KG1 (cell line): ENCODE results near the gene ZMYND8.
"Not testable (repeated sequence)": the region's sequence is repeated elsewhere in the genome, so short reads cannot be mapped to it uniquely, and the experiment has no call there.

Experiments used
- DNase-seq: peaks from one replicate; lab custom pipeline; 2025; lab: John Stamatoyannopoulos, UW

The ZMYND8 gene

DNA sequence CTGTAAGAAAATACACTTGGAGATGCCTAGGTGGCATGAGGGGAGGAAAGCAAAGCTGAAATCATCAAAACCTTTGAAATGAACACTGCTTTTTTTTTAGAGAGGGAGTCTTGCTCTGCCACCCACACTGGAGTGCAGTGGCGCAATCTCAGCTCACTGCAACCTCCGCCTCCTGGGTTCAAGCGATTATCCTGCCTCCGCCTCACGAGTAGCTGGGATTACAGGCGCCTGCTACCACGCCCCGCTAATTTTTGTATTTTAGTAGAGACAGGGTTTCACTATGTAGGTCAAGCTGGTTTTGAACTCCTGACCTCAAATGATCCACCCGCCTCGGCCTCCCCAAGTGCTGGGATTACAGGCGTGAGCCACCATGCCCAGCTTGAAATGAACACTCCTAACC is 111.3 kb downstream of the ZMYND8 start:
- DNase-seq, result not testable (repeated sequence)

DNA sequence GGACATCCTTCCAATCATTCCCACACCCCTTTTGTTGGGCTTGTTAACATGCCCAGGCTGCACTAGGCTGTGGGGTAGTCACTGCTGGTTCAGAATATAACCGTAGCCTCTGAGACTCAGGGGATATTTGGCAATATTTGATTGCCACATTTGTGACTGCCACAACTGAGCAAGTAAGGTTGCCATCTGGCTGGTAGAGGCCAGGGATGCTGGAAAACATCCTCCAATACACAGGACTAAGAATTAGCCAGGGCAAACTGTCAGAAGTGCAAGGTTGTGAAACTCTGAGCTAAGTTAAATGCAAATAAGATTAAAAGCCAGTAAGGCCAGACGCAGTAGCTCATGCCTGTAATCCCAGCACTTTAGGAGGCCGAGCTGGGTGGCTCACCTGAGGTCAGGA is 112.0 kb downstream of the ZMYND8 start:
- no peak for DNase-seq

DNA sequence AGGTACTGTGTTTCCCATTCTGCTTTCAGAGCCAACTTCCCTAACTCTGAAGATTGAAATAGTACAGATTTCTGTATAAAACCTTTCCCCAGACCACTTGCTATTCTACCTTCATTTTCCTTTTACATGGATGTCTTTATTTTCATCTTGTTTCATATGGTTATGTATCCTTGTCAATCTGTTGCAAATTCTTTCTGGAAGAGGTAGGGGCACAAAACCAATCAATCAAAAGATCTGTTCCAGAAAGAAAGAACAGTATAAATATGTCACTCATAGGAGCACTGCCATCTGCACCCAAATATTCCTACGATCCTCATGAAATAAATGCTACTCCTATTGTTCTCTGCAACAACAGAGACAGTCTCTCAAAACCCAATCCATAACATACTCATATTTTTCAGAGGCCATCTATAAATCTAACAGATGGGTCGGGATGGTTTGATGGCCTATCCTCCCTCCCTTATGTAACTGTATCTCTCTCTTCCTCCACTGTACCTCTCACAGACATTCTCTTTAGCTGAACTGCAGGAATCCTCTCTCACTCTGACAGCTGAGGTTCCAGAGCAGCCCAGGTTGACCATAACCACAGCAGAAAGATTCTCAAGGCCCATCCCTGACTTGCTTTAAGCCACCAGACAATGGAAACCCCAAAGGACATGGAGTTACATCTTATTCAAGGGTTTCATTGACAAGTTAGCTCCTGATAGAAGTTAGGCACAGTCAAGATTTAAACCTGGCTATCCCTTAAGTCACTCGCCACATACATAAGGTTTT is 112.8 kb downstream of the ZMYND8 start:
- DNase-seq, result no peak

DNA sequence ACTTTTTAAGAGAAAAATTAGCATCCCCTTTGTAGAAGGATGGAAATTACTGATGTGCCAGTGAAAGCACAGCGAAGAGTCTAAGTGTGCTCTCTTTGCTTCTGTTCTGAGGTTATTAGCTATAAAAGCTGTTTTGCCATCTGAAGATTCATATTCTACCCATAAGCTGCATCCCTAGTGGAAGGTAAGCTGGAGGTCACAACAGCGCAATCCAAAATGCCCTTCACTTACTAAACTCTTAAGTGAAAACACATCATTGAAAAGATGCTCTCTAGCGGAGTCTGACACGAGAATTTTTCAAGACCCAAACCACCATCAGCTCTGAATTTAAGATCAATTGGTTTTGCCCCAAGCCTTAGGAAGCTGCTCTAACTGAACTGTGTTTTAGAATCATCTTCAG is 113.5 kb downstream of the ZMYND8 start:
- DNase-seq, result no peak

DNA sequence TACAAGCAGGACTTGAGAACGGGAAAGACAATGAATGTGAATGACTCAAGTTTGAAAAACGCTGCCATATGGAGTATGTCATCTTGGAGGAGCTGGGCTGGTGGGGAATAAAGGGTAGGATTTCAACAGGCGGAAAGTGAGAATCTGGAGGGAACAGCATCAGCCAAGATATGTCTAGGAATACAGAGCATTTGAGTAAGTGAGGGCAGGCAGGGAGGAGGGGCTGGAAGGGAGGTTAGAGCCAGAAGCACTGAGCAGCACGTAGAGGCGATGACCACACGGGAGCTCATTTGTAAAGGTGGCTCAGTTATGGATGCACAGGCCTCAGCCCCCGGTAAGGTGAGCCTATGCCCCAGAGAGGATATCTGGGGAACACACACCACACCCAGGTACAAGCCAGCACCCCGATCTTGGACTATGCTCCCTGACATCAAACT is 115.1 kb downstream of the ZMYND8 start:
- no peak for DNase-seq

DNA sequence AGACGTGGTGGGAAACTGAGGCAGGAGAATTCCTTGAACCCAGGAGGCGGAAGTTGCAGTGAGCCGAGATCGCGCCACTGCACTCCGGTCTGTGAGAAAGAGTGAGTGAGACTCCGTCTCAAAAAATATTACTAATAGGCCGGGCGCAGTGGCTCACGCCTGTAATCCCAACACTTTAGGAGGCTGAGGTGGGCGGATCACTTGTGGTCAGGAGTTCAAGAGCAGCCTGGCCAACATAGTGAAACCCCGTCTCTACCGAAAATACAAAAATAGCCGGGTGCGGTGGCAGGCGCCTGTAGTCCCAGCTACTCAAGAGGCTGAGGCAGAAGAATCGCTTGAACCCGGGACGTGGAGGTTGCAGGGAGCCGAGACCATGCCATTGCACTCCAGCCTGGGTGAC is 116.4 kb downstream of the ZMYND8 start:
- DNase-seq, result not testable (repeated sequence)

DNA sequence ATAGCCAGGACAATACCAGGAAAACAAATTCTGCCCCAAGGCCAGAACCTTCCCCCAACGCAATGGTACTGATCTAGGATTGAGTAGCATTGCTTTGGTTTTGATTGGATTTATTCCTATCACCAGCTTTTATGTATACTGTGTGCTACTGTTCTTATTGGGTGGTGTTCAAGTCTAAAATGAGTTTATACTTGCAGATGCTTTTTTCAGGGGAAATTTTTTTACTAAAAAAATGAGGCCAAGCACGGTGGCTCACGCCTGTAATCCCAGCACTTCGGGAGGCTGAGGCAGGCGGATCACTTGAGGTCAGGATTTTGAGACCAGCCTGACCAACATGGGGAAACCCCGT is 116.8 kb downstream of the ZMYND8 start:
- no peak for DNase-seq

DNA sequence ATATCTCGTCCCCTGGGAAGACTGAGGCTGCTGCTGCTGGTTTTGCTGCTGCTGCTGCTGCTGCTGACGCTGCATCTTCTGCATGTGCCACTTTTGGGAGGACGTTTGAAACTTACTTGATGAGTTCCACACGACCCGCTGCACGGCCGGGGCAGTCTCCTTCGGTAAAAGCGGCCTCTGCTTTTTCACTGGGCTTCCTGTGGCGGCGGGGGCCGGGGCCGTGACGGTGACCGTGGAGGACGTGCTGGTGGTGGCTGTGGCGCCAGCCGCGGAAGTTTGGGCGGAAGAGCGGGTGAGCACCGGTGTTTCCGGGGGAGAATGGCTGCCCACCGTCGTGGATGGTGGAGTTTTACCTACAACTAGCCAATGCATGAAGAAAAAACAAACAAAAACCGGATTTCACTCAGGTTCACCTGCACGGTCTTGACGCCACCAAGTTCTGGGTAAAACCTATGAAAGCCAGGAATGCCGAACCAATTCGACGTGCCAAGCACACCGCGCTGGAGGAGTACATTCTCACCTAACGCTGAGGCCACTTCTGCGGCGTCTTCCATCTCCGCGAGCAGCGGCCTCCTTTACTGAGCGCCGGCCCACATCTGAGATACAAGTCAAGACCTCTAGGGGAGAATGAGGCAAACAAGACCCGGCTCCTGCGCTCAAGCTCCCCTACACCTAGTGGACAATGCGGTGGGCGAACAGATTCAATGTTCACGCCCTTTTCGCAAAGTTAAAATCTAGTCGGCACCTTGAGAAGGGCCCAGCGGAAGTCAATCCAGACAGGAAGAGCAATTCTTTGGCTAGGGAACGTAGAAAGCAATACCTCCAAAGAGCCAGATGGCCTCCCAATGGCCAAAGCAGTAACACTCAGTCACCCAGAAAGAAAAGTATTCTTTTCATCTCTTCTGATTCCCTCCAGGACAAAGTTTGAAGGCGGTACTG is 117.5 kb downstream of the ZMYND8 start:
- no peak for DNase-seq

DNA sequence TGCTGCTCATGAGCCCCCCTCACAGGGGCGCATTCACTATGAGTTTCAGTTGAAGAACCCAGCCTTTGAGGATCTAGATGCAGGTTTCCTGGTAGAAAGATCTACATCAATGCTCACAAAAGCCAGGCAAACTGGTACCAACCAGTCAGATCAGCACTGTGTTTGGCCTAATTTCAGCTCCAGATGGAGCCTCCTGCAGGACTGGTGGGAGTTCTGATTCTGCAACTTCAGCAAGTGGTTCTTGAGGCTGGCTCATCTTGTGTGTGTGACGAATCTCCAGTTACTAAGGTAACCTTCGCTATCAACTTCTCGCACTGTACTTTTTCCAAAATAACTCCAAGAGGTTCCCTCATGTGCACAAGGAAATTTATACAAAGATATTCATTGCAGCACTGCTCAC is 118.8 kb downstream of the ZMYND8 start:
- DNase-seq, result no peak

DNA sequence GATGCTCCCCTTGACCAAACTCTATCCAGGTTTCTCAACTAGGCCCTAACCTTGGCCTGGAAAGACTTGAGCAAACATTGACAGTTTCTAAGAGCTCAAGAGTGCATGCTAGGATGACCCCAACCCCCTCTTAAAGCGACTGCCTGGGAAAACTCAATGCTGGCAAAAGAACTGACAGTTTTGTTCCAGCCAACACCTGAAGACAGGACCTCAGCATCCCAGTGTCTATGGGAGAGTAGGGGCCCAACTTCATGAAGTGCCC is 119.9 kb downstream of the ZMYND8 start:
- DNase-seq, result no peak

DNA sequence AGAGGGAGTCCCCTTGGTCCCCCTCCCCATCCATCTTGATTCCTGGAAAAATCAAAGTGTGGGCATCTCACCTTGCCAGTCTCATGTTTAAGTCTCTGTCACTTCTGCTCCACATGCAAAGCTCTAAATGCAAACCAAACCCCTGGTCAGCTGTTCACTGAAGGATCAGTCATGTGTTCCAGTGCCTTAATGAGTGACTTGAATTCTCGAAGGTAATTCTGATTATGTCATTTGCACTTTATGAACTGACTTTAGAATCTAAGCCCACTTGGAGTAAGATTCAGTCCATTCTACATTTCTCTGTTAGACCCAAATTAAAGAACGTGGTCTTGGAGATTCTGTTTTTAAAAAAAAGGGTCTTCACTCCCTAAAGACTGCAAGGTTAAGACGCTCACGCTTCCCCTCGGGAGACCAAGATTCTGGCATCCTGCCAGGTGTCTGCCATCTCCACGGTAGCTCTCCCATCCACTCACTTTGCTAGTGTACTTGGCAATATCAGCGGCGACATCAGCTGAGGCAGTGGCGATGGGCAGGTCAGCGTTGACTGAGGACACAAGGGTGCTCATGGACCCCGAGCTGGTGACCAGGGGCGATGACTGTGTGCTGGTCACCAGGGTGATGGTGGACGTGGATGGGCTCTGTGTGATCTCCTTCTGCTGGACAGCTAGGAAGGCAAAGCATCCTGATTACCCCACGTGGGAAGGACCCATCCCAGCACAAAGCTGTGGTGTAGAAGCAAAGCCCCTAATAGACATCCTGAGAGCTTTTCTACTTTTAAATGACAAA is 120.5 kb downstream of the ZMYND8 start:
- DNase-seq, result no peak

DNA sequence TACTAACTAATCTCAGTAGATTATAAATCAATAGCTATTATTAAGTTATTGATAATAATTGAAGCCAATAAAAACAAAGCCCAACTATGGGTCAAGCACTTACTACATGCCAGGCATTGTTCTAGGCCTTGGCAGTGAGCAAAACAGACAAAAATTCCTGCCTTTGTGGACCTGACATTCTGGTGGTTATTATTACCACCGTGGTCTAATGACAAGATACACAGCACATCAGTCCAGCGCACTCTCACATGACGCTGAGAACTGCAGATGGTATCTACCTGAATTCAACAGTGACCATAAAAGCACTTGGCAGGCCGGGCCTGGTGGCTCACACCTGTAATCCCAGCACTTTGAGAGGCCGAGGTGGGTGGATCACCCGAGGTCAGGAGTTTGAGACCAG is 121.4 kb downstream of the ZMYND8 start:
- no peak for DNase-seq

DNA sequence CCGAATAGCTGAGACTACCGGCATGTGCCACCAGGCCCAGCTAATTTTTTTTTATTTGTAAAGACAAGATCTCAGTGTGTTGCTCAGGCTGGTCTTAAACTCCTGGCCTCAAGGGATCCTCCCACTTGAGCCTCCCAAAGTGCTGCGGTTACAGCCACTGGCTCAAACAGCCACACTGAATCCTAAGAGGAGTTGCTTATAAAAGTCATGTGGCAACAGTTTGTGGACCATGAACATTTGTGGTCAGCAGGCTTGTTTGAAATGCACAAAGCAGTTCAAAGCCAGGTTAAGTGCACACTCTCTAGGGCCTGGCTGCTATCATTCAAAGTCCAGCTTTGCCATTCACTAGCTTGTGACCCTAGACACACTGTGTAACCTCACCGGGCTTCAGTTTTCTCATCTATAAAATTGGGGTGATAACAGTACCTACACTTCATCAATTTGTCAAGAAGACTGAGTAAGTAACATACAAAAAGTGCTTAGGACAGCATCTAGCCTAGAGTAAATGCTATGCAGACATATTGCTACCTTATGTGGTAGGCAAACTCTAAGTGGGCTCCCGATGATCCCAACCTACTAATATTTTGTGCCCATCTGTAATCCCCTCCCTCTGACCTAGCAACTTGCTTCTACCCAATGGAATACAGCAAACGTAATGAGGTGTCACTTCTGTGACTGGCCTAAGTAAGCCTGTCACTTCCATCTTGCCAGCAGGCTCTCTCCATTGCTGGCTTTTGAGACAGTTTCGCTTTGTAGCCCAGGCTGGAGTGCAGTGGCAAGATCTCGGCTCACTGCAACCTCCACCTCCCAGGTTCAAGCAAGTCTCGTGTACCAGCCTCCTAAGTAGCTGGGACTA is 122.9 kb downstream of the ZMYND8 start:
- no peak for DNase-seq

DNA sequence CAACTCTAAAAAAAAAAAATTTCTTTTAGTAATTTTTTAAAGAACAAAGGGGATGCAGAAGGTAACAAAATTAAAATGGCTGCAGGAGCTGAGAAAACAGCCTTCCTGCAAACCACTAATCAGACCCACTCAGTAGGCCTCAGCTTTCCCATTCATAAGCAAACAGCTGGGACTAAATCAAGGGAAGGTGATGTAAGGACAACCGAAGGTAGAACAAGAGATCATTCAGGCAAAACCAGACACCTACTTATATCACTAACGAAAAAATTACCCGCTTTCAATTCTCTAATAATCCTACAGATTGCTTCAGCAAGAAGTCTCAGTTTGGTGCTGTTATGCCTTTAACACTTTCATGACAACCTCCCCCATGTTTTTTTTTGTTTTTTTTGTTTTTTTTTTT is 124.0 kb downstream of the ZMYND8 start:
- no peak for DNase-seq

DNA sequence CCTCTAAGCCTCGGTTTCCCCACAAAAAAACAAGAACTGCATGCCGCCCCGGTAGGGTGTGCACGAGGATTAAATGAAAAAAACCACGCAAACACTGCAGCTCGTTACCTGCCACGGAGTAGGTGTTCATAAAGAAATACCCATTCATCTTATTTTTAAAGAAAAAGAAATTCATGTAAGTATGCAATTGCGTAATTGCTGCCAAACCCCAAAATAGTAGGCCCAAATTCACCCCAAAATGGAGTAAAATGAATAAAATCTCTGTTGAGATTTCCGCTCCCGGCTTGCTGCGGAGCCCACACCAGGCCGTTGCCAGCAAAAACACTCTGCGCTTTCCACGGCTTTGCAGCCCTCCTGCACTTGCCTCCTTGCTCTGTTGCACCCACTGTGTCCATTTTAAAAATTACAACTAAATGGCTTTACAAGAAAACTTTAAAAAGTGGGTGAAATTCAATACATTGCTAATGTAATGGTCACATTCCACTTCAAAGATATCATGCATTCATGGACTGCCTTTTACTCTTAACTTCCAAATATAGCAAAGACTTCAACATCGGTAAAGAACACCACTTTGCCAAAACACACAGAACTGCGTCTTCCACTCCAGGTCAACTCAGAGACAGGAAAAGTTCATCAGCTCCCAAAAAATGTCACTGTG is 125.0 kb downstream of the ZMYND8 start:
- no peak for DNase-seq

DNA sequence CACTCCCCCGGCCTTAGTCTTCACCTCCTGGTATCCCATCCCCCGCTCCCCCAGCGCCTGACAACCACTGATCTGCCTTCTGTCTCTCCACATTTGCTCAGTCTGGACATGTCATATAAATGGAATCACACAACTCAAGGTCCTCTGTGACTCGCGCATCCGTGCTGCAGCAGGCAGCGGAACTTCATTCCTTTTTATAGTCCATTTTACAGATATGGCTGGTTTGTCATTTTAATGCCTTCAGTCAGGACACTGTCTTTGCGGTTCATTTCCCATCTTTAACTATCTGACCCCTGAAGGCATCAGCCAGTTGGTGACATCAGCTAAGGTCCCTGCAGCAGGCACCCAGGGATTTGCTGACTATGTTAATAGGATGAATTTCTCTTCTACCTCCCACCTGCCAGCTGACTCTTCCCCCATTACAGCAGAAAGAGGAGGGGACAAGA is 125.7 kb downstream of the ZMYND8 start:
- no peak for DNase-seq

DNA sequence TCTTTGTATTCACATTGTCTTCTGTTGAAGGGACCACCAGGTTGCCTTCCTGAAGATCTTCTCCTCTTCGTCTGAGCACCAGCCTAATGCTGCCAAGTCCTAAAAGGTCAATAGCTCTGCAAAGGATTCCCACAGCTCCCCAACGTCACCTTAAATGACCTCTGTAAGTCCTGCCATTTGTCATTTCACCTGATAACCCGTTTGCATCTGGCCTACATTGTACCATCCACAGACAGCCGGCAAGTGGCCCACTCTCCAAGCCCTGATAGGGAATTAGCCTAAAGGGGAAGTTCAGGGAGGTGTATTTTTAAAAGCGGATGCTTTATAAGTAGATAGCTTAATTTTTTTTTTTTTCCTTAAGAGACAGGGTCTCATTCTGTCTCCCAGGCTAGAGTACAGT is 127.8 kb downstream of the ZMYND8 start:
- DNase-seq, result no peak

DNA sequence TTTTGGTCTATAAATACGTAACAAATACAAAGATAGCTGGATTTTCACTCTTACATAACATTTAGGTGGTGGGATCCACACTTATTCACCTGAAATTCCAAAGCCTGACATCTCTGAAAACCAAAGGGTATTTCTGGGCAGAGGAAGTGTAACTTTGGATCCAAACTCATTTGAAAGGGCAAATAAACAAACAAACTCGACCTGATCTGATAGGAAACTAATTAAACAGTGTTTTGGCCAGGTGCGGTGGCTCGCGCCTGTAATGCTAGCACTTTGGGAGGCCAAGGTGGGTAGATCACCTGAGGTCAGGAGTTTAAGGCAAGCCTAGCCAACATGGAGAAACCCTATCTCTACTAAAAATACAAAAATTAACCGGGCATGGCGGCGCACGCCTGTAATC is 128.9 kb downstream of the ZMYND8 start:
- no peak for DNase-seq

DNA sequence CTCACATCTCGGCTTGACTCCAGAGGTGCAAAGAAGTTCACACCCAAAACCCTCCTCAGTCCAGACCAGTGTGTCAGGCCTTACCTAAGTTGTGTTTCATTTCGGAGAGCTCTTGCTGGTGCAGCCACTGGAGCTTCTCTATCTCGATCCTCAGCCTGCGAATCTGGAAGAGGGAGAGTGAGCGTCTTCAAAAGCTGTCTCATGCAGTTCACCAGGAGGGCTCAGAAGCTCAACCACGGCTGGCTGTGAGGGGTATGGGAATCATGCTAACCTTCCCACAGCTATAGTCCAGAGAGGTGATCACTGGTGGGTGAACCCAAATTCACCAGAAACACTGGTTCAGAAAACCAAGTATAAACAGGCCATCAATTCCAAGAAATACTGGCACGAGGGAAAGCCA is 129.4 kb downstream of the ZMYND8 start:
- DNase-seq, result no peak

DNA sequence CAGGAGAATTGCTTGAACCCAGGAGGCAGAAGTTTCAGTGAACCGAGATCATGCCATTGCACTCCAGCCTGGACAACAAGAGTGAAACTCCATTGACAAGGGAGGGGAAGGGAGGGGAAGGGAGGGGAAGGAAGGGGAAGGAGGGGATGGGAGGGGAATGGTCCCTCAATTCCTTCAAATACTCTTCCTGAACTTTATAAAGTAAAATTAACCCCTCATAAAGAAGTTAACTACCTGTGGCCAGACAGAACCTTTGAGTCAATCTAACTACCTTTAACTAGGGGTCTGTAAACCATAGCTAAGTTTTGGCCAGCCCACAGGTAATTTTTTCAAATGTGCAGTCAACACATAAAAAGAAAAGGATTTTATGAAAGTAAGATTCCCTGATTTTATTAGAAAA is 131.0 kb downstream of the ZMYND8 start:
- no peak for DNase-seq

DNA sequence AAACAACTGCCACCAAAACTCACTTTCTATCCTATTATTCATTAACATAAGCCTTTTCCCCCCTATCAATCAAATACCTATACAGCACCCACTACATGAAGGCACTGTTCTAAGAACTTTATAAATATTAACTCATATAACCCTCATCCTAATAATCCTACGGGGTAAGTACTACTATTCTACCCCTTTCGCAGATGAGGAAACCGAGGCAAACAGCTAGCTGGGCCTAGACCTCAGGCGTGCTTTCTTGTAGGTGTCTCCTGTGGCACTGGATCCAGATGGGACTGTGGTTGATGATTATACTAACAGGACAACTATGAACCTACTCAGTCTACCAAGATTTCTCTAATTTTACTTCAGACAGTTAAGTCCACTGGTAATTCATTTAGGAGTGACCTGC is 131.6 kb downstream of the ZMYND8 start:
- DNase-seq, result no peak
